Endothelial cell of umbilical vein (primary cell): Measurements from ENCODE around the gene GBE1. TPM values are rescaled to one million over a fixed set of nuclear protein-coding genes. Genes with fewer than 3 reads are reported as not detected.
A peak's percentile ranks its signal among the peaks of the same experiment; 100 is the strongest.

Experiments
- BruUV-seq: library from RNA; stranded (reverse); fragments of 400-500 nt; replicated peaks from 2 replicates; lab custom pipeline; 2021; lab: Mats Ljungman, UMichigan
- CTCF ChIA-PET: fragments of 300-600, 350-600 bp; sonication (Branson Sonifier 250); formaldehyde crosslinking; loops from one replicate; lab custom pipeline; 2021; ENCODE audit warnings: antibody characterized with exemption, inconsistent platforms; lab: Charles Lee
- POLR2A ChIA-PET: fragments of 300-600, 350-600 bp; sonication (Branson Sonifier 250); formaldehyde crosslinking; loops from one replicate; lab custom pipeline; 2021; ENCODE audit warnings: antibody characterized with exemption, inconsistent platforms; lab: Charles Lee
- DNase-seq: peaks from one replicate; pipeline ENCODE4 v3.0.0-alpha.2; 2011; ENCODE audit warnings: low read depth, low spot score
- FAIRE-seq: peaks from 2 replicates; lab custom pipeline; 2011; peaks lifted over from hg19 to GRCh38; lab: Jason Lieb, UNC
- H2AFZ ChIP-seq: 2 replicates; pipeline ENCODE4 v1.6.0; 2012; ENCODE audit warnings: low read depth, low read length, control low read depth, inconsistent platforms
- H3K27ac ChIP-seq: 2 replicates; pipeline ENCODE4 v1.5.1; 2011; ENCODE audit warnings: low read depth, mild to moderate bottlenecking, control low read depth, low read length, moderate library complexity; ENCODE audit not compliant: insufficient read depth
- H3K27me3 ChIP-seq, 2 experiments: 2 replicates each; pipeline versions ENCODE4 v1.6.0 to v1.6.1; 2011; ENCODE audit warnings: low read length in 2 of 2, mixed read lengths in 1 of 2; ENCODE audit not compliant: control insufficient read depth in 2 of 2, insufficient read depth in 2 of 2
- H3K36me3 ChIP-seq, 2 experiments: 2 replicates in 1 of 2; 3 replicates in 1 of 2; pipeline ENCODE4 v1.5.1; 2011; ENCODE audit warnings: low read length in 2 of 2, mild to moderate bottlenecking in 1 of 2, moderate library complexity in 1 of 2; ENCODE audit not compliant: control insufficient read depth in 2 of 2, insufficient read depth in 2 of 2; ENCODE audit errors: extremely low read depth in 1 of 2
- H3K4me1 ChIP-seq: 3 replicates; pipeline ENCODE4 v1.5.1; 2011; ENCODE audit warnings: mild to moderate bottlenecking, low read length; ENCODE audit not compliant: control insufficient read depth, insufficient read depth; ENCODE audit errors: extremely low read depth
- H3K4me2 ChIP-seq: 2 replicates; pipeline ENCODE4 v1.6.1; 2011; ENCODE audit warnings: low read length, control low read depth, mixed read lengths; ENCODE audit not compliant: insufficient read depth
- H3K4me3 ChIP-seq, 3 experiments: fragments of 200-600 bp in 1 of 3; sonication (generic), shearing (Covaris generic) in 1 of 3; replicated peaks in 1 of 3; 2 replicates each; pipeline ENCODE4 v1.5.1; 2011 to 2016; ENCODE audit warnings: control low read depth in 3 of 3, low read length in 3 of 3, mild to moderate bottlenecking in 2 of 3, inconsistent platforms in 1 of 3, low read depth in 1 of 3, moderate library complexity in 1 of 3; ENCODE audit not compliant: insufficient read depth in 1 of 3
- H3K79me2 ChIP-seq: 2 replicates; pipeline ENCODE4 v1.6.0; 2012; ENCODE audit warnings: low read length, inconsistent platforms; ENCODE audit not compliant: control insufficient read depth, insufficient read depth
- H3K9ac ChIP-seq: replicated peaks from 2 replicates; pipeline ENCODE3; 2011; ENCODE audit warnings: low read length, control low read depth; ENCODE audit not compliant: insufficient read depth; ENCODE audit errors: extremely low read depth
- H3K9me1 ChIP-seq: replicated peaks from 3 replicates; pipeline ENCODE4 v1.6.0; 2011; ENCODE audit warnings: mild to moderate bottlenecking, low read length; ENCODE audit not compliant: control insufficient read depth, insufficient read depth; ENCODE audit errors: extremely low read depth
- H3K9me3 ChIP-seq: replicated peaks from 2 replicates; pipeline ENCODE4 v1.5.1; 2012; ENCODE audit warnings: low read length, inconsistent platforms; ENCODE audit not compliant: control insufficient read depth, insufficient read depth
- H4K20me1 ChIP-seq: replicated peaks from 2 replicates; pipeline ENCODE3; 2011; ENCODE audit warnings: mild to moderate bottlenecking, low read length; ENCODE audit not compliant: control insufficient read depth, insufficient read depth; ENCODE audit errors: extremely low read depth
- EZH2 ChIP-seq: IDR thresholded peaks from 2 replicates; pipeline ENCODE4 v1.6.1; 2012; ENCODE audit warnings: borderline replicate concordance, low read depth, mild to moderate bottlenecking, moderate library complexity, low read length, inconsistent platforms; ENCODE audit not compliant: severe bottlenecking
- JUN ChIP-seq: IDR thresholded peaks from 2 replicates; pipeline ENCODE4 v1.6.1; 2011; ENCODE audit warnings: borderline replicate concordance, low read depth; ENCODE audit not compliant: insufficient read length, insufficient read depth
- MYC ChIP-seq: IDR thresholded peaks from one replicate; pipeline ENCODE4 v1.6.1; 2011; ENCODE audit warnings: mild to moderate bottlenecking, low read depth, low read length
- POLR2A ChIP-seq: IDR thresholded peaks from 2 replicates; pipeline ENCODE4 v1.6.1; 2012; ENCODE audit warnings: low read depth, mild to moderate bottlenecking, control low read depth, low read length
- POLR2AphosphoS5 ChIP-seq: IDR thresholded peaks from 2 replicates; pipeline ENCODE4 v1.6.1; 2012; ENCODE audit warnings: low read depth, mild to moderate bottlenecking, control low read depth, low read length, moderate library complexity; ENCODE audit not compliant: insufficient read depth
- dilution Hi-C: fragments of 300-500 bp; cut with MboI; formaldehyde crosslinking; loops from one replicate; pipeline ENCODE4 v1.15.0; 2019; ENCODE audit warnings: low sequenced_read_pairs; ENCODE audit not compliant: extremely low pct_ligation_motif_present
- intact Hi-C: fragments of 100-400 bp; cut with micrococcal nuclease; formaldehyde crosslinking; loops from one replicate; pipeline ENCODE4 v1.10.0; 2022
- polyA plus RNA-seq, 4 experiments: library from polyadenylated mRNA; depleted of rRNA in 3 of 4; stranded (reverse) in 3 of 4; unstranded in 1 of 4; fragments of >200 nt; gene quantifications; 2 replicates each; pipeline versions ENCODE4 v1.2.1 to v1.2.3, GENCODE V29; 2011 to 2012; ENCODE audit warnings: missing spikeins in 1 of 4
- total RNA-seq: library from RNA; stranded (reverse); gene quantifications from 2 replicates; pipeline ENCODE4 v1.2.3, GENCODE V29; 2021

The GBE1 gene
- total and polyA plus RNA-seq, 2 donors (not counting 3 experiments of a cell fraction or from before 2014, with no cell fraction given): 35.9 to 110 TPM

- Histone ChIP-seq H3K9me3 (no peaks in the 10 kb centered on the region), H3K4me3 (no peak overlapping the region), H3K79me2 (no peaks in the 10 kb centered on the region), H3K36me3 (peaks cover 3 to 11% of the 10 kb centered on the region in 2 experiments), H4K20me1 (no peaks in the 10 kb centered on the region), H3K9me1 (no peaks in the 10 kb centered on the region), H3K9ac (no peak overlapping the region), H3K27ac (no peak overlapping the region), H3K4me2 (no peak overlapping the region), H3K4me1 (peaks cover 8% of the 10 kb centered on the region), H2AFZ (no peak overlapping the region), H3K27me3 (no peaks in the 10 kb centered on the region)
- ChIA-PET POLR2A (no interaction called here), CTCF (interaction anchor here (1.0 to 1.5 kb wide), 2 partner anchors 21 to 111 kb away, joined by 3 read pairs; no protein-coding TSS in a partner anchor)
- intact Hi-C loops: no loop called here
- dilution Hi-C loops: no loop called here
- DNase-seq: peak; percentile 29
- no TSS peak for BruUV-seq
- no peak for TF ChIP-seq POLR2A
- TF ChIP-seq EZH2: no peak
- no peak for TF ChIP-seq JUN
- no peak for FAIRE-seq
Observed at GRCh38 chr3:81530180-81530939, 231.1 kb downstream of the GBE1 start.

DNA sequence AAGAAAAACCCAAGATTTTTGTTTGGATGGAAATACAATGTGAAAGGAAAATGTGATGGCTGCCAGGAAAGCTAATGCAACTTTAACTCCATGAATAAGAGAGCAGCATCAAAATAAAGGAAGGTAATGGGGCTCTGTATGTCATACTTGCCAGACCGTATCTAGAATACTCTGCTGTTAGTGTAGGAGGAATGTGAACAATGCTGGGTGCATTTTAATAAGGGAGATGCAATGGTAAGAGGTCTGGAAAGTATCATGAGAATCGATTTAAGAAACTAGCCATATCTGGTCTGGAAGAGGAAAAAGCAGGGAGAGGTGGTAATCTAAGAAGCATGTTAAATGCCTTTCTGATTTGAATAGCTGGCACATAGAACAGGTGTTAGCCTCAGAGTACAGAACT, 239.6 kb downstream of the GBE1 start:
- intact Hi-C loops (no loop called here), dilution Hi-C loops (no loop called here)
- no peaks in the 10 kb centered on the region for H3K9me3 ChIP-seq
- H4K20me1 ChIP-seq: no peaks in the 10 kb centered on the region
- no peaks in the 10 kb centered on the region for H3K4me1 ChIP-seq
- H3K4me2 ChIP-seq: no peak overlapping the region
- ChIA-PET POLR2A (no interaction called here), CTCF (no interaction called here)
- BruUV-seq: no TSS peak
- H3K4me3 ChIP-seq: no peak overlapping the region
- DNase-seq (no peak), FAIRE-seq (no peak)
- H3K27ac ChIP-seq: no peak overlapping the region
- no peaks in the 10 kb centered on the region for H3K9me1 ChIP-seq
- H3K79me2 ChIP-seq: no peaks in the 10 kb centered on the region
- no peak overlapping the region for H2AFZ ChIP-seq
- TF ChIP-seq POLR2AphosphoS5 (no peak), MYC (no peak)
- no peak overlapping the region for H3K9ac ChIP-seq
- H3K36me3 ChIP-seq: no peaks in the 10 kb centered on the region
- no peaks in the 10 kb centered on the region for H3K27me3 ChIP-seq
